Lower leg skin (tissue), 3 donors: ENCODE measurements around the gene CACHD1.

ENCODE experiments used
- POLR2A ChIP-seq, 2 donors: fragments of 450-650 bp; IDR thresholded peaks; one replicate each; pipeline ENCODE4 v1.6.1; 2016 to 2017; ENCODE audit warnings: antibody characterized with exemption in 2 of 2, mild to moderate bottlenecking in 1 of 2, moderate library complexity in 1 of 2
- TF ChIP-seq, protein P1 (sequence below), 3 donors: fragments of 450-650 bp; IDR thresholded peaks; one replicate each; pipeline ENCODE4 v1.5.1; 2016; ENCODE audit warnings: antibody characterized with exemption in 3 of 3, mild to moderate bottlenecking in 3 of 3, moderate library complexity in 2 of 3

DNA sequence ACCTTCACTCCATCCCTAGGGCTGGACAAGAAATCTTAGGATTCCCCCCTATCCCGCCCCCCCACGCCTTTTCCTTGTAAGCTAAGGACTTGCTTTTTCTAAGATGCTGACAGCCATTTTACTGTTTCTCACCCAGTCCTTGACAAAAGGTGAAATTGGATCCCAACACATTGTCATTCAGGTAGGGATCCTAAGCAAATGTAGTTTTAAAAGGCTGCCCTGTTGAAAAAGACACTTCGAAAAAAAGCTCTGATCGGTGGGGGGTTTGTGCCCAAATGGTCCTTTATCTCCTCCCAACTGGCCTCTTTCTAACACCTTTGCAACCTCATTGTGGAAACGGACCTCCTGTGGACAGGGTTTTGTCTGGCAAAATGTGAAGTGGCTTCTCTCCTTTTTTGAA, 2.9 kb downstream of the CACHD1 start:
- TF ChIP-seq, protein P1, sequence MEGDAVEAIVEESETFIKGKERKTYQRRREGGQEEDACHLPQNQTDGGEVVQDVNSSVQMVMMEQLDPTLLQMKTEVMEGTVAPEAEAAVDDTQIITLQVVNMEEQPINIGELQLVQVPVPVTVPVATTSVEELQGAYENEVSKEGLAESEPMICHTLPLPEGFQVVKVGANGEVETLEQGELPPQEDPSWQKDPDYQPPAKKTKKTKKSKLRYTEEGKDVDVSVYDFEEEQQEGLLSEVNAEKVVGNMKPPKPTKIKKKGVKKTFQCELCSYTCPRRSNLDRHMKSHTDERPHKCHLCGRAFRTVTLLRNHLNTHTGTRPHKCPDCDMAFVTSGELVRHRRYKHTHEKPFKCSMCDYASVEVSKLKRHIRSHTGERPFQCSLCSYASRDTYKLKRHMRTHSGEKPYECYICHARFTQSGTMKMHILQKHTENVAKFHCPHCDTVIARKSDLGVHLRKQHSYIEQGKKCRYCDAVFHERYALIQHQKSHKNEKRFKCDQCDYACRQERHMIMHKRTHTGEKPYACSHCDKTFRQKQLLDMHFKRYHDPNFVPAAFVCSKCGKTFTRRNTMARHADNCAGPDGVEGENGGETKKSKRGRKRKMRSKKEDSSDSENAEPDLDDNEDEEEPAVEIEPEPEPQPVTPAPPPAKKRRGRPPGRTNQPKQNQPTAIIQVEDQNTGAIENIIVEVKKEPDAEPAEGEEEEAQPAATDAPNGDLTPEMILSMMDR (IDR thresholded peaks at IDR 0.05) = no peak
- no peak for TF ChIP-seq POLR2A (IDR thresholded peaks at IDR 0.05)
